Right kidney (tissue), 1 donor: Measurements from ENCODE around the gene ZMYM1.
"Not testable (repeated sequence)": the region's sequence is repeated elsewhere in the genome, so short reads cannot be mapped to it uniquely, and the experiment has no call there.

Experiments used
- DNase-seq: peaks from one replicate; pipeline ENCODE4 v3.0.0-alpha.2; 2016

The ZMYM1 gene

GRCh38 chr1:35073265-35073811, 5.8 kb upstream of the ZMYM1 start:
- DNase-seq = no peak

- DNase-seq = not testable (repeated sequence)
These were observed 2.8 kb upstream of the ZMYM1 start for GRCh38 chr1:35076426-35076825.

- DNase-seq = no peak
These were observed 1.1 kb downstream of the ZMYM1 start for GRCh38 chr1:35080171-35080854.

GRCh38 chr1:35085421-35085820, 6.2 kb downstream of the ZMYM1 start:
- DNase-seq = no peak

GRCh38 chr1:35097224-35097623, 18.0 kb downstream of the ZMYM1 start:
- DNase-seq = no peak

- no peak for DNase-seq
These were observed 31.9 kb downstream of the ZMYM1 start for GRCh38 chr1:35111106-35111505.

- DNase-seq = no peak
These were observed 33.5 kb downstream of the ZMYM1 start for GRCh38 chr1:35112668-35113067.

GRCh38 chr1:35115459-35116383, 36.5 kb downstream of the ZMYM1 start:
- DNase-seq = no peak

GRCh38 chr1:35120458-35121133, 41.4 kb downstream of the ZMYM1 start:
- peak; percentile 55 for DNase-seq

- no peak for DNase-seq
These were observed 43.1 kb downstream of the ZMYM1 start for GRCh38 chr1:35122311-35122710.

GRCh38 chr1:35126546-35126945, 47.4 kb downstream of the ZMYM1 start:
- no peak for DNase-seq

- no peak for DNase-seq
These were observed 49.9 kb downstream of the ZMYM1 start for GRCh38 chr1:35129080-35129479.

GRCh38 chr1:35136780-35137179, 57.6 kb downstream of the ZMYM1 start:
- no peak for DNase-seq

GRCh38 chr1:35137590-35137989, 58.4 kb downstream of the ZMYM1 start:
- DNase-seq = not testable (repeated sequence)

- DNase-seq = not testable (repeated sequence)
These were observed 63.1 kb downstream of the ZMYM1 start for GRCh38 chr1:35142294-35142693.

GRCh38 chr1:35142728-35143127, 63.5 kb downstream of the ZMYM1 start:
- not testable (repeated sequence) for DNase-seq

GRCh38 chr1:35143737-35144508, 64.7 kb downstream of the ZMYM1 start:
- peak; percentile 12 for DNase-seq

- peak; percentile 8 for DNase-seq
These were observed 66.8 kb downstream of the ZMYM1 start for GRCh38 chr1:35145892-35146549.

- no peak for DNase-seq
These were observed 72.0 kb downstream of the ZMYM1 start for GRCh38 chr1:35151220-35151619.

- no peak for DNase-seq
These were observed 85.7 kb downstream of the ZMYM1 start for GRCh38 chr1:35164893-35165292.
